HG03025 (cell line): ENCODE results near the gene AKAP13.

Experiments used
- ATAC-seq: cut with Tn5 transposase; IDR thresholded peaks from one replicate; pipeline ENCODE4 v1.9.1; 2021; ENCODE audit warnings: mild to moderate bottlenecking, moderate library complexity; ENCODE audit not compliant: unreplicated experiment, low FRiP score

Gene AKAP13

GRCh38 chr15:85742186-85742821 is 361.9 kb downstream of the AKAP13 start:
- ATAC-seq: no peak

GRCh38 chr15:85743392-85744055 is 363.1 kb downstream of the AKAP13 start:
- no peak for ATAC-seq

- no peak for ATAC-seq
Observed at GRCh38 chr15:85744579-85744978, 364.2 kb downstream of the AKAP13 start.

- ATAC-seq: no peak
Observed at GRCh38 chr15:85745023-85745422, 364.6 kb downstream of the AKAP13 start.

- no peak for ATAC-seq
Observed at GRCh38 chr15:85745525-85746150, 365.2 kb downstream of the AKAP13 start.

DNA sequence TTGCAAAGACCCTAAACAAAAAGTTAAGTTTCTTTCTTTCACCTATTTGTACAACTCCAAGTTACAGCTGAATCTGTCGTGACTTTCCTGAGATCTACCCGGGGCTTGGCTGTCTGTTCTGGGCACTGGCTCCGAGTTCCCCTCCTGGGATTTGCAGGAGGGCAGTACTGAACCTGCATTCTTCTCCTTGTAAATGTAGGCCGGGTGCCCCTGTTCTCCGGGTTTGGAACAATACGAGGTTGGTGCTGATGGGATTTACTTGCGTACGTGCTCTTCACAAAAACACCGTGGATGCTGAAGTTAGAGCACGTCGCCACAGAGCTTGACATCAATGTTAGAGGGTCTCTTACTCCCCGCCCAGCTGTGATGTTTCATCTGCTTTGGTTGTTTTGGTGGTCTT is 366.2 kb downstream of the AKAP13 start:
- ATAC-seq: no peak

GRCh38 chr15:85748176-85748575 is 367.8 kb downstream of the AKAP13 start:
- ATAC-seq: no peak

GRCh38 chr15:85748729-85749128 is 368.3 kb downstream of the AKAP13 start:
- ATAC-seq: no peak

GRCh38 chr15:85749261-85750151 is 369.1 kb downstream of the AKAP13 start:
- ATAC-seq: no peak

GRCh38 chr15:85750319-85751290 is 370.2 kb downstream of the AKAP13 start:
- no peak for ATAC-seq

GRCh38 chr15:85751291-85752123 is 371.1 kb downstream of the AKAP13 start:
- ATAC-seq: no peak

DNA sequence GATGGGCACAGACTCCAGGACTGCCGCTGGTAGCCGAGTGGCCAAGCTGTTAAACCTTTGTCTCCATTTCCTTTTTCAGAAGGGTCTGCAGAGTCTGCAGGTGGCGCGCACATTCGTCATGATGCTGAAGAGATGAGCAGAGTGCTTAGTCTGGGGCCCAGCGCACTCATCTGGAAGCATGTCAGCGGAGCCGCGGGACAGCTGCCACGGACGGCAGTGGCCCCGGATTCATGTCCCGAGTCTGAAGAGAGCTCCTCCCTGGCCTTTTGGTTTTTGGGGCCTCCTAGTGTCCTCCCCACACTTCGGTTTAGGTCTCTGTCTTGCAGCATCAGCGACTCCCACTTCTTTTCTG is 371.7 kb downstream of the AKAP13 start:
- ATAC-seq: no peak

- ATAC-seq: no peak
Observed at GRCh38 chr15:85752491-85752961, 372.1 kb downstream of the AKAP13 start.

DNA sequence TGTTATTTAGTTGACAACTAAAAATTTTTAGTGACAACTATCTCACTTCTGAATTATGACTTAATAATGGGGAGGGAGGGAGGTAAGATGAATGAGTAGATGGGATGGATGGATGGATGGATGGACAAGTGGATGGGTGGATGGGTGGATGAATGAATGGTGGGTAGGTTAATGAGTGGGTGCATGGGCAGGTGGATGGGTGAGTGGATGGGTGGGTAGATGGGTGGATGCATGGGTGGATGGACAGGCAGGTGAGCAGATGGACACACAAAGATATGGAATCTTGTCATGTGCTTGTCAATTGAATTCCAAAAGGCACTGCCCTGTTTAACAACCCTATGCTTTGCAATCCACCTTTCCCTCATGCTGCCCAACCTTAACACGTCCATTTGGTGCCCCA is 372.9 kb downstream of the AKAP13 start:
- no peak for ATAC-seq

DNA sequence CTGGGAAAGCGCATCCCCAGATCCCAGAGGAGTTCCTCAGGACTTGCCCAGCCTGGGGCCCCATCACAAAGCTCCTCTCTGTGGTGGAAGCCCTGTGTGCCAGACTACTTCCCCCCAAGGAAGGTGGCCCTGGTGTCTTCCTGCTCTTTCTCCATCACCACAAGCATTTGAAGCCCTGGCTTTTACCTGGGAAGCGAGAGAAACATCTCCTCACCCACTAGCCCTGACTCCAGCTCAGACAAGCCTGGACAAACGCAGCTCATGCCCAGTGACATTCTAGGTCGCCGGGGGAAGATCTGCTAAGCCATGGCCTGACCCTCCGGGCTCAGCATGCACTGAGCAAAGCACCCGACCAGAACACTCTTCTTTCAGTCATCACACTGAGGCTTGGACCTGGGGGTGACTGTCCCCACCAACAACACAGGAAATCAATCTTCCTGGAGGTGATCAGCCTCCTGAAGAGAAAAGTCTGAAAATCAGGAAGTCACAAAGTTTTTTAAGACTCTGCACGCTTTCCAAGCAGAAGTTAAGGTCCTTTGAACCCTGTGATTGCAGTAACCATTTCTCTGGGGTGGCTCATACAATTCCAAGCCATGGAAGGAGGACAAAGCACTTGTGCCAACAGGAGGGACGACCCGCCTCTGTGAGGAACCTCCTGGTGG is 373.5 kb downstream of the AKAP13 start:
- no peak for ATAC-seq

- ATAC-seq: no peak
Observed at GRCh38 chr15:85754989-85755388, 374.6 kb downstream of the AKAP13 start.

DNA sequence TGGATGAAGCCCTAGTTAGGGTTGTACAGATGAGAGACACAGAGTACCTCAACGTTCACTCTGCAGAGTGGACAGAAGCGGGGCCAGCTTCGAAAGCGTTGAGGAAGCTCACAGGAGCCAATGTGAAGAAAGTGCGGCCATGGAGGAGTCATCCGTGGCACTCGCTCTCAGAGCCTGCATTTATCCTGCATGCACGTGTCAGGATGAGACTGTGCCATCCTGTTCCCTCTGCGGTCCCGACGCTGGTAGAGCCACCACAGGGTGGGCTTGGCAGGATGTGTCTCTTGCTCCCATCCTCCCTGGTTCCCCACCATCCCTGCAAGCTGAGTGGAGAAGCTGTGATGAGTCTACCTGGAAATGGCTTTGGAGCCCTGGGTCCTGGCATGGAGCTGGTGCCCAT is 375.1 kb downstream of the AKAP13 start:
- ATAC-seq: no peak

DNA sequence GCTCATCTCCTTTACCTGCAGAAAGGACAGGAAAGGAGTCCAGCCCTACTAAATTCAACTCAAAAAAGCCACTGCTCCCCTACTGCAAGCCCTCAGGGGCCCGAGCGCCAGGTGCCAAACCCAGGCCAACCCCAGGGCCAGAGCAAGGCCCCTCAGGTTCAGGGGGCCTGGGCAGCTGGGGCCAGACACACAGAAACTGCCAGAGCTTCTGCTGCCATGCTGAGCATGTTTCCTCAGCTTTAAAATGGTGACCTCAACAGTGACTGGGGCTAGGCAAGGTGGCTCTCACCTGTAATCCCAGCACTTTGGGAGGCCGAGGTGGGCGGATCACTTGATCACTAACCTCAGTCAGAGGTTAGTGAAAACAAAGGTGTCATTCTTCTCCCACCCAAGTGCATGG is 375.5 kb downstream of the AKAP13 start:
- ATAC-seq: no peak
